NCI-H82 (cell line): ENCODE measurements around the gene XPO1.
"Not testable (repeated sequence)": the region's sequence is repeated elsewhere in the genome, so short reads cannot be mapped to it uniquely, and the experiment has no call there.

Experiments used
- DNase-seq: peaks from one replicate; lab custom pipeline; 2025; lab: John Stamatoyannopoulos, UW

XPO1 gene, protein sequence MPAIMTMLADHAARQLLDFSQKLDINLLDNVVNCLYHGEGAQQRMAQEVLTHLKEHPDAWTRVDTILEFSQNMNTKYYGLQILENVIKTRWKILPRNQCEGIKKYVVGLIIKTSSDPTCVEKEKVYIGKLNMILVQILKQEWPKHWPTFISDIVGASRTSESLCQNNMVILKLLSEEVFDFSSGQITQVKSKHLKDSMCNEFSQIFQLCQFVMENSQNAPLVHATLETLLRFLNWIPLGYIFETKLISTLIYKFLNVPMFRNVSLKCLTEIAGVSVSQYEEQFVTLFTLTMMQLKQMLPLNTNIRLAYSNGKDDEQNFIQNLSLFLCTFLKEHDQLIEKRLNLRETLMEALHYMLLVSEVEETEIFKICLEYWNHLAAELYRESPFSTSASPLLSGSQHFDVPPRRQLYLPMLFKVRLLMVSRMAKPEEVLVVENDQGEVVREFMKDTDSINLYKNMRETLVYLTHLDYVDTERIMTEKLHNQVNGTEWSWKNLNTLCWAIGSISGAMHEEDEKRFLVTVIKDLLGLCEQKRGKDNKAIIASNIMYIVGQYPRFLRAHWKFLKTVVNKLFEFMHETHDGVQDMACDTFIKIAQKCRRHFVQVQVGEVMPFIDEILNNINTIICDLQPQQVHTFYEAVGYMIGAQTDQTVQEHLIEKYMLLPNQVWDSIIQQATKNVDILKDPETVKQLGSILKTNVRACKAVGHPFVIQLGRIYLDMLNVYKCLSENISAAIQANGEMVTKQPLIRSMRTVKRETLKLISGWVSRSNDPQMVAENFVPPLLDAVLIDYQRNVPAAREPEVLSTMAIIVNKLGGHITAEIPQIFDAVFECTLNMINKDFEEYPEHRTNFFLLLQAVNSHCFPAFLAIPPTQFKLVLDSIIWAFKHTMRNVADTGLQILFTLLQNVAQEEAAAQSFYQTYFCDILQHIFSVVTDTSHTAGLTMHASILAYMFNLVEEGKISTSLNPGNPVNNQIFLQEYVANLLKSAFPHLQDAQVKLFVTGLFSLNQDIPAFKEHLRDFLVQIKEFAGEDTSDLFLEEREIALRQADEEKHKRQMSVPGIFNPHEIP (N-terminal part only)

DNA sequence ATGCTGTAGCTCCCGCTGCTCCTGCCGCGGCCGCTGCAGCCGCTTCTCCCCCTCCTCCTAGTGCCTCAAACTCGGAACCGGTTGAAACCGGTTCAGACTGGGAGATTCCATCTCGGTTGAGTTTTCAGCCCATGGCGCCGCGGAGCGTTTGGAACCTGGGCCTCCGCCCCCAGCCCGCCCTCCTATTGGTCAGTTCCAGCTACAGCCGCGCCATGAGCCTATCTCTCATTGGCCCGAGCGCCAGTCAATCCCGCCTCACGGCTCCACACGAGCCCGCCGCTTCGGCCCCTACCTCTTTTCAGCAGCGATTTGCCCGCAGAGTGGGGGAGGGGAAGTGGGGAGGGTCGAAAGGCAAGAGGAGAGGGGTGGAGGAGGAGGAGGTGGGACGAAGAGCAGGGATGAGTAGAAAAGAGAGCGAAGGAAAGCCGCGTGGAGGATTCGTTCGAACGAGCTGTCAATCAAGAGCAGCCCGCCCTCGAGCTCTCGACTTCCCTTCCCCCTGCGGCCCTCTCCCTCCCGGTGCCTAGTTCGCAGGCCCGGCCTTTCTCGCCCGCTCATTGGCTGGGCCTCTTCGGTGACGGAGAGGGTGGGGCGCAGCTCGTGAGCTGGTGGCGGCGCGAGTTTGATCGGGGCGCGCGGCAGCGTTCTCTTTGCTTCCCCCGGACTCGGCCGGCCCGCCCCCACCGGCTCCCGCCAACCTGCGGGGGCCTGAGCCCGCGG, at the start of gene XPO1:
TSS of gene XPO1 (minus strand) at position 157 of the 720 bp plus-strand sequence. CDS start 4,459 bp downstream, outside the sequence.
- peak; percentile 100 for DNase-seq

DNA sequence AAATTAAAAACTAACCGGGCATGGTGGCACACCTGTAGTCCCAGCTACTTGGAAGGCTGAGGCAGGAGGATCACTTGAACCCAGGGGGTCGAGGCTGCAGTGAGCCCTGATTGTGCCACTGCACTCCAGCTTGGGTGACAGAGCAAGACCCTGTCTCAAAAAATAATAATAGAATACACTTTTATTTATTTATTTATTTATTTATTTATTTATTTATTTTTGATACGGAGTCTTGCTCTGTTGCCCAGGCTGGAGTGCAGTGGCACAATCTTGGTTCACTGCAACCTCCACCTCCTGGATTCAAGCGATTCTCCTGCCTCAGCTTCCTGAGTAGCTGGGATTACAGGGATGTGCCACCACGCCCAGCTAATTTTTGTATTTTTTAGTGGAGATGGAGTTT, 48.8 kb upstream of the XPO1 start:
- not testable (repeated sequence) for DNase-seq

DNA sequence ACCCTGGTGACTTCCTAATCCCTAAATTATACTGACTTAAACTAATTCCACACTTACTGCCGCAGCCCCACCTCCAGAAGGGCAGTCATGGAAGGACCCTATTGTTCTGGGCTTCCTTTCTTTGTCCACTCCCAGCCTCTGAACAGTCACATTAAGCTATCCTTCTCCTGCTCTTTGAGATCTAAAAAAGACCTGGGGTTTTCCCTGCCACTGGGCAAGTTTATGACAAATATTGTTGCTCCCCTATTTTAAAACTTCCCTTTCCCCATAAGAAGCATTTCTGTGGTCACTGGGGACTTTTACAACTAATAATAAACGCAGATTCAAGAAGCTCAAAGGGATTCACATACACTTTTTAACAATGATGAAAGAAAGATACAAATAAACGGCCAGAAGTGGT, 47.2 kb upstream of the XPO1 start:
- no peak for DNase-seq

DNA sequence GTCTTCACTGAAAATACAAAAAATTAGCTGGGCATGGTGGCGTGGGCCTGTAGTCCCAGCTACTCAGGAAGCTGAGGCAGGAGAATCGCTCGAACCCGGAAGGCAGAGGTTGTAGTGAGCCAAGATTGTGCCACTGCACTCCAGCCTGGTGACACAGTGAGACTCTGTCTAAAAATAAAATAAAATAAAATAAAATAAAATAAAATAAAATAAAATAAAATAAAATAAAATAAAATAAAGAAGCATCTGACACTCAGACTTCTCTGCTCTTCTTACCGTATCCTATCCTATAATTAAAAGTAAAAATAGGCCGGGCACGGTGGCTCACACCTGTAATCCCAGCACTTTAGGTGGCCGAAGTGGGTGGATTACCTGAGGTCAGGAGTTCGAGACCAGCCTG, 46.2 kb upstream of the XPO1 start:
- not testable (repeated sequence) for DNase-seq

DNA sequence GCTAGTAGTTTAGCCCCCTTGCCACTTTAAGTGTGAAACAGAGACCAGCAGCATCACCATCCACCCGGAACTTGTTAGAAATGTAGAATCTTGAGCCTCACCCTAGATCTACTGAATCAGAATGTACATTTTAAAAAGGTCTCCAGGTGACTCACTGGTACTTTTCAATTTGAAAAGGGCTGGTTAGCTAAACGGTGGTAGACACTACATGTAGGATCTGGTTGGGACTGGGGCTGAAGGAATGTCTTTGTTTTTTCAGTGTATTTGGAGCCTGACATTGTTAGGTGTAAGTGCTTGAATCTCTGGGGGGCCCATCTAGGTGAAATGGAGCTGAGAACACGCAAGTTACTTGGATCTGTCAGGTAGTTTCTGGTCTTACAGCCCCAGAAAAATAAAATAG, 44.0 kb upstream of the XPO1 start:
- no peak for DNase-seq

DNA sequence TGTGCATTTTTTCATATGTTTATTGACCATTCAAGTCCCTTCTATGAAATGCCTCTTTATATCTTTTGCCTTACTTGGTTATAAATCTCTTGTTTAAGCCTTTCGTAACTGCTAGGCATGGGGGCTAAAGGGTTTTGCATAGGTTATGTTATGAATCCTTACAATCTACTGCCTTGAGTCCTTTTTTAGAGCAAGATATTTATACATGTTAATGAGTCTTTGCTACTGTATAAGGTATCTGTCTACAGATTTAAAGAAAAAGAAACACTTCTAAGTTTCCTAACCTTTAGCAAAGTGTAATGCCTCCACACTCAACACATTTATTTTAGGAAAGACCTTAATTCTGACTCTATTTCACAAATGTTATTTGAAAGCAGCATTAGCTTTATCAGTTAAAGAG, 43.6 kb upstream of the XPO1 start:
- DNase-seq = no peak

DNA sequence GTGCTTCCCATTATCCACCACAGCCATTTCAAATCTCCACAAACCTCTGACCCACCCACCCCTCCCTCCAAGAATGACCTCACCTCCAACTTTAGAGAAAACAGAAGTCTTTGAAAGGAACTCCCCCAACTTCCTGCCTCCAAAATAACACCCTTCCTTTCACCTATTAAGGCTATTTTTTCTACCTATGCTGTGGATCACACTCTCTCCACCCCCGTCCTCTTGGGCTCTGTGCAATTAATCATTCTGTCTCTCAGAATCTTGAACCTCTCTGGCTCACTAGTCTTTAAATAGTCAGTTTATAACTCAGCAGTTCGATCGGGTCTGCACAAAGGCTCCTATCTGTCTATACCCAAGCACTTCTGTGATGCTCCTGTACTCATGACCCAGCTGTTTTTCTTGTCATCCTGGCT, 37.3 kb upstream of the XPO1 start:
- no peak for DNase-seq

DNA sequence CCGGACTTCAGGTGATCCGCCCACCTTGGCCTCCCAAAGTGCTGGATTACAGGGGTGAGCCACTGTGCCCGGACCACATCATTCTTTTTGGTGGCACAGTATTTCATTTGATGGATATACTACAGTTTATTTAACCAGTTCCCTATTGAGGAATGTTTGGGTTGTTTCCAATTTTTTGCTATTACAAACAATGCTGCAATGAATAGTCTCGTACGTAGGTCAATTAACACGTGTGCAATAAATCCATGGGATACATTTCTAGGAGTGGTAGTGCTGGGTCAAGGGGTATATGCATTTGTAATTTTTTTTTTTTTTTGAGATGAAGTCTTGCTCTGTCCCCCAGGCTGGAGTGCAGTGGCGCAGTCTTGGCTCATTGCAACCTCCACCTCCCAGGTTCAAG, 28.4 kb upstream of the XPO1 start:
- DNase-seq = no peak

DNA sequence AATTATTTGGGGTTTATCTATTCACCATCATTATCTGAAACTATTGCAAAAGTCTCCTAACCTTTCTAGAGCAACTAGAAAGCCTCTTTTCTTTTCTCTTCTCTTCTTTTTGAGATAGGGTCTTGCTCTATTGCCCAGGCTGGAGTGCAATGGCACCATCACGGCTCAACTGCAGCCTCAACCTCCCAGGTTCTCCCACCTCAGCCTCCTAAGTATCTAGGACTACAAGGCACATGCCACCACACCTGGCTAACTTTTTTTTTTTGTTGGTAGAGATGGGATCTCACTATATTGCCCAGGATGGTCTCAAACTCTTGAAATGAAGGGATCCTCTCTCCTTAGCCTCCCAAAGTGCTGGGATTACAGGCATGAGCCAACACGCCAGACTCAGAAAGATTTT, 24.5 kb upstream of the XPO1 start:
- DNase-seq = no peak

DNA sequence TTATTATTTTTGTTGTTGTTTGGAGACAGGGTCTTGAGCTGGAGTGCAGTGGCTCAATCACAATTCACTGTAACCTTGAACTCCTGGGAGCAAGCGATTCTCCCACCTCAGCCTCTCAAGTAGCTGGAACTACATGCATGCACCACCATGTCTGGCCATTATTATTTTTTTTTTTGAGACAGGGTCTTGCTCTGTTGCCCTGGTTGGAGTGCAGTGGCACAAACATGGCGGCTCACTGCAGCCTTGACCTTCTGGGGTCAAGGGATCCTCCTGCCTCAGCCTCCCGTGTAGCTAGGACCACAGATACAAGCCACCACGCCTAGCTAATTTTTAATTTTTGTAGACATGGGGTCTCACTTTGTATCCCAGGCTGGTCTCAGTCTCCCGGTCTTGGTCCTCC, 20.0 kb upstream of the XPO1 start:
- no peak for DNase-seq

DNA sequence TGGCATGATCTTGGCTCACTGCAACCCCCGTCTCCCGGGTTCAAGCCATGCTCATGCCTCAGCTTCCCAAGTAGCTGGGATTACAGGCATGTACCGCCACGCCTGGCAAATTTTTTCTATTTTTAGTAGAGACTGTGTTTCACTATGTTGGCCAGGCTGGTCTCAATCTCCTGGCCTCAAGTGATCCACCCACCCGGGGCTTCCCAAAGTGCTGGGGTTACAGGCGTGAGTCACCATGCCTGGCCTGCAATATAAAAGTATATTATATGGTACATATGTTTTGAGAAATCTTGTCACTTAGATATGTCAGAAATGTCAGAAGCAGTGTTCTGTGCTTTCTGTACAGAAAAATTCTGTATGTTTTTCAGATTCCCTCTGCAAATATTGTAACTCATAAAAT, 19.2 kb upstream of the XPO1 start:
- no peak for DNase-seq

DNA sequence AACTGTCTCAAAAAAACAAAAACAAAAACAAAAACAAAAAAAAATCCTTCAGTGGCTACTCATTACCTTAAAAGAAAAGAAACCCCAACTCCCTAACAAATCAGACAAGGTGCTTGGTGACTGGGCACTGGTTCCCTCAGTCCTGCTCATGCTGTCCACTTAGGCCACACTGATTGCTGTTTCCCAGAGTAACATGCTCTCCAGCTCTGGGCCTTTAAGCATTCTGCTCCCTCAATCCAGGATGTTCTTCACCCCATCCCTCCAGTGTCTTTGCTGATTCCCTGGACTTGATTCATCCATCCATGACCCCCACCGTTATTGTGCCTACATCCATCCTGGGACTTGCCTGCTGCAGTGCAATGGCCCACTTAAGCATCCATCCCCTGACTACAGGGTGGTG, 16.4 kb upstream of the XPO1 start:
- DNase-seq = no peak

DNA sequence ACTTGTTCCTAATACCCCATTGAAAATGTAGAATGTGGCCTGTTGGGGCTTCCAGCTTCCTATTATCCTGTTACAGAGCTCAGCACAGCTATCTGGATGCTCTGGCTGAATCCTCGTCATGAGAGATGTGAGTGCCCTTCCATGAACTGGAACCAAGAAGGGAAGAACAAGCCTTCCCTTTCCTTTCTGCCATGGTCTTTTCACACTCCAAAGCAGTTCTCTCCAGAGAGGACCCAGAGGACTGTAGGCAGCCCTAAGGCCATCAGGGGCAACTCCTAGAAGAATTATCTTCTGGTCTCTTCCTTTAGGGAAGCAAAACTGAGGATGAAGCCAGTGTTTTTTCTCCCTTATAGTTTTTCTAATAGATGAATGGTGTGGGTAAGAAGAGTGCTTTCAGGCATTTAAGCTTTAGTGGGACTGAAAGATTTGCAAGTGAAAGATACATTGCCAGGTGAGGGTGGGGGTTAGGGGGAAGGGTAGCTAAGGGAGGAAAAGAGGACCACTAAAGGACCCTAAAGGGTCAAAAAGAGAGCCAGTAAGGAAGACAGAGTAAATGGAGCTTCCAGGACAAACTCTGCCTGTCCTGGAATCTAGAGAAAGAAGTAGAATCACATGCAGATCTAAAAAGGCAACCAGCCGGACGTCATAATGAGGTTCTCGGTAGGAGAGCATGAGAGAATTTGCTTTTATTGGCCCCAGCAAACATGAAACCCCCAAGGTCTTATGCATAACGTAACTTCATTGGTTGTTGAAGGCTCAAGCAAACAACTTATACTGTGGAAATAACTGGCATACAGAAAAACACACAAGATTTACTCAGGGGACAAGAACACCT, 12.4 kb upstream of the XPO1 start:
- DNase-seq = no peak

DNA sequence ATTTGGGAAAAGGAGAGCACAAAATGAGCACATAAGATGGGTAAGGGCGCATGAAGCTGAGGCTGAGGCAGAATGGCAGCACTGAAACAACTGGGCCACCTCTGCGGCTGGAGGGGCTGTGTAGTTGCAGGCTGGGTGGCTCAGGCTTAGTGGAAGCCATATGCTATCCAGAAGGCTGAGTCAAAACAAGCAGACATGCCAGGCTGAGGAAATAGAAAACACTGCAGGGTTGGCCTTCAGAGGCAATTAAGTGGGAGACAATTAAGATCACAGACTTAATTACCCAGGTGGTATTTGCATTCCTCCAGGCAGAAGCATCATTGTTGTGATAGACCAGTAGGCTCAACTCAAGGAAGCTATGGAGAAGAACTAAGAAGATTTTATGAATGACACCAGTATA, 11.4 kb upstream of the XPO1 start:
- DNase-seq = peak; percentile 90

DNA sequence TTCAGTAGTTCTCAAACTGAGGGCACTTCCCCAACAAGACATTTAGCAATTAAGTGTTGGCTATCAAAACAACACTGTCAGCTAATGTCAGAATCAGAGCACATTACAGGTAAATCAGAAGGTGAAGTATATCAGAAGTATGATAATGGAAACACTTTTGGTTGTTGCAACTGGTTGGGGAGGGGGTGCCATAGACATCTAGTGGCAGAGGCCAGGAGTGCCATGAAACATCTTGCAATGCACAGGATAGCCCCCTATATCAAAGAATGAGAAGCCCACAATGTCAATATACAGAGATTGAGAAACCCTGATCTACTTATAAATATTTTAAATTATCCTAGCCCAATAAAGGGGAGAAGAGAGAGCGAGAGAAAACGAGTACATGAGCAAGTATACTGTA, 4.9 kb upstream of the XPO1 start:
- peak; percentile 24 for DNase-seq

DNA sequence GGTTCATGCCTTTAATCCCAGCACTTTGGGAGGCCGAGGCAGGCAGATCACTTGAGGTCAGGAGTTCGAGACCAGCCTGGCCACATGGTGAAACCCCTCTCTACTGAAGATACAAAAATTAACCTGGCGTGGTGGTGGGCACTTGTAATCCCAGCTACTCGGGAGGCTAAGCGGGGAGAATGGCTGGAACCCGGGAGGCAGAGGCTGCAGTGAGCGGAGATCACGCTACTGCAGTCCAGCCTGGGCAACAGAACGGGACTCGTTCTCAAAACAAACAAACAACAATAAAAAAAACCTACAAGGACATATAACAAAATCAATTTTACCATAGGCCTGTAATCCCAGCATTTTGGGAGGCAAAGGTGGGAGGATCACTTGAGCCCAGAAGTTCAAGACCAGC, 2.0 kb upstream of the XPO1 start:
- DNase-seq = not testable (repeated sequence)

DNA sequence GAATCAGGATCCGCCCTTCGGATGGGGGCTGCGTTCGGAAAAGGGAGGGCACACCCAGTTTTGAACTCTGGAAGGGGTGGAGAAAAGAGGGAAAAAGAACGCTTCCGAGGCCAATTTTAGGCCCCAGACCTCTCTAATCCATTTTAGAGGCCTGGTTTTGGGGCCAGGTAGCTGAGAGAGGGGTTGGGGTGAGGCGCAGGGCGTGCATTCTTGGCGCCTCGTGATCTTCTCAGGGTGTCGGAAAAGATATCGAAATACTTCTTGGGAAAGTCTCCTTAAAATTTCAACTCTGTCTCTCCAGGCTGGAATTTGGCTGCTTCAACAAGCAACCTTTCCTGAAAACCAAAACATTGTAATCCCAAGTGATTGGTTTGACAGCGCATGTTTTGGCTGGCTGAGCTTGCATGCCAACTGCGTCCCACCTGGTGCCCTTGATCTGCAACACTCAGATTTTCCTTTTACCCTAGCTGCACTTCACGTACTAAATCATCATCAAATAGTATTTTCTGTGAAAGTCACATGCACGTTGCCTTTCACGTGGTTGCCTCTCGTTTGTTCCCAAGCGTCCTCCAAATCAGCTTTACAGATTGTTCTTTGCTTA, 864 bp upstream of the XPO1 start:
- DNase-seq = peak; percentile 82

DNA sequence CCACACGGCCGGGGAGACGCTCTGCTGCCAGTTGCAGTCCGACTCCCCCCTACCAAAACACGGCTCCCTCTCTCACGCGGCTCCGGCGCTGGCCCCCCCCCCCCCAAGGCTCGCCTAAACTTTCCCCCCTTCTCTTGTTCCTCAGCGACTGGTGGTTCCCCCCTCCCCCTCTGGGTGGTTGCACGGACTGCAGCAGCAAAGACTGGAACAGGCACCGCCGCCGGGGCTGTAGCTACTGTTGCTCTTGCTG, 281 bp downstream of the XPO1 start:
- no peak for DNase-seq

DNA sequence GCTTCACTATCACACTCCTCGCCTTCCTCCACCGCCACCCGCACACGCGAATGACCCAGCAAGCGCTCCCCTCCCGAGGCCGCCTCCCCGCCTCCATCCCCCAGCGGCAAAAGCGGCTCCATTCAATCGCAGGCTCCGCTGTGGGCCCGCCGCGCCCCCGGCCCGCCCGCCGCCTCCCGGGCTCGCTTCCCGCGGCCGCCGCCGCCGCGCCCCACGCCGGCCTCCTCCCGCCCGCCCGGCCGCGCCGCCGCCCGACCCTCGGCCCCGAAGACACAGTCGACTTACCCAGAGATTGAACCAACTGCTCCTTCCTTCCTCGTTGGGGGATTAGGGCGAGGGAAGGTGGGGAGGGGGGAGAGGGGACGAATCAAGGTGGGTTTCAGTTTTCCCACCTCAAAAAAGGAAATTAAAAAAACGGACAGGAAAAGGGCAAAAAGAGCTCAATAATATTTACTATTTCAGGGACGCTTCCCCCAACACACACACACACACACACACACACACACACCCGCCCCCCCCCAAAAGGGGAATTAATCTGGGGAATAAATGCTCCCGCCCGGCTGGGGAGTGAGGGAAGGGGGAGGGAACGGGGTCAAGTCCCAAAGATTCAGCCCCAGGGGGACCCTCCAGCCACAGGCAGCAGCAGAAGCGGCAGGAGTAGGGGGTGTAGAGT, 743 bp downstream of the XPO1 start:
- peak; percentile 79 for DNase-seq

DNA sequence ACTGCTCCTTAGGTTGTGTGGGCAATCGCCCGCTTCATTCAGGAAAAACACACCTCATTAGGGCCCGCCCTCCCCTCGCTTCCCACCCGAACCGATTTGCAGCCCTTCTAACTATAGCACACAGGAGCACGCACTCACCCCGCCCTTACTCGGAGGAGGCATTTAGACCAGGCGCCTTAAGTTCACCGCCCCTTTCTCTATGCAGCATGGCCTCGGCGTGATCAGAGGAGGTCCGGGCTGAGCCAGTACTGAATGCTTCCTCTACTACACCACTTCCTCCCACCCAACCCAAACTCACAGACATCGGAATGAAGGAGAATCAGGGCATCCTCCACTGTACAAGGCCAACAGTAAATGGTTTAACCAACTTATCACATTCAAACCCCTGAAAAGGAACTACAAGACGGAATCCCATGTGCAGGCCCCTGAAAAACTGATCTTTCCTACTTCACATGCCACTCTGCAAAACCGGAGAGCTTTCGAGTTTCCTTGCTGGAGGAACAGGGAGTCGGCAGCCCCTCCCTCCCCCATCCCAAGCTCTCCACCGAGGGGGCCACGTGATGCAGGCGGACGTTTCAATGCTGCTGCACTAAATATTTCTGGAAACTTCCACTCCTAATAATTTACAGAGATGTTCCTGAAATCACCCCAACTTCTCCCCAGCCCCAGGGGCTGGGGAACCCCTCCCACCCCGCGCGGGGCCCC, 1.4 kb downstream of the XPO1 start:
- DNase-seq = peak; percentile 98
